GM12878 (cell line): ENCODE results near the gene RERE. TPM values are rescaled to one million over a fixed set of nuclear protein-coding genes. Genes with fewer than 3 reads are reported as not detected.

Experiments
- ATAC-seq: fragments of 200-7000 bp; cut with Tn5 transposase; 3 replicates; pipeline ENCODE4 v1.9.1; 2020; ENCODE audit warnings: mild to moderate bottlenecking, moderate library complexity
- BruUV-seq: library from RNA; stranded (reverse); fragments of 400-500 nt; replicated peaks from 2 replicates; lab custom pipeline; 2021; lab: Mats Ljungman, UMichigan
- CTCF ChIA-PET: fragments of 300-600 bp; sonication (Branson Sonifier 250); formaldehyde crosslinking; extraction: SDS; loops from one replicate; lab custom pipeline; 2021; ENCODE audit warnings: inconsistent platforms; lab: Yijun Ruan, JAX
- POLR2A ChIA-PET: fragments of 350-600 bp; formaldehyde crosslinking; extraction: SDS; loops from one replicate; lab custom pipeline; 2021; ENCODE audit warnings: inconsistent platforms; lab: Charles Lee
- RAD21 ChIA-PET: fragments of 300-600 bp; sonication (Branson Sonifier 250); formaldehyde crosslinking; loops from one replicate; lab custom pipeline; 2023; ENCODE audit warnings: antibody characterized with exemption; ENCODE audit not compliant: unreplicated experiment; lab: Charles Lee
- SMC1A ChIA-PET: fragments of 300-600 bp; sonication (Branson Sonifier 250); formaldehyde crosslinking; loops from one replicate; lab custom pipeline; 2023; ENCODE audit not compliant: unreplicated experiment, uncharacterized antibody; lab: Charles Lee
- DNase-seq: peaks from one replicate; pipeline ENCODE4 v3.0.0-alpha.2; 2011; ENCODE audit warnings: low read depth, low spot score
- FAIRE-seq: peaks from 3 replicates; lab custom pipeline; 2011; peaks lifted over from hg19 to GRCh38; lab: Jason Lieb, UNC
- H2AFZ ChIP-seq: 2 replicates; pipeline ENCODE4 v1.6.0; 2011; ENCODE audit warnings: low read depth, low read length, control low read depth; ENCODE audit not compliant: control insufficient read depth
- H3K27ac ChIP-seq: 2 replicates; pipeline ENCODE4 v1.5.1; 2011; ENCODE audit warnings: control low read depth; ENCODE audit not compliant: control insufficient read depth, insufficient read depth
- H3K27me3 ChIP-seq, 2 experiments: replicated peaks in 1 of 2; 2 replicates each; pipeline versions ENCODE4 v1.6.0 to v1.6.1; 2011; ENCODE audit warnings: low read length in 1 of 2; ENCODE audit not compliant: control insufficient read depth in 2 of 2, insufficient read depth in 2 of 2
- H3K36me3 ChIP-seq, 2 experiments: 2 replicates each; pipeline ENCODE4 v1.5.1; 2011; ENCODE audit warnings: low read length in 1 of 2; ENCODE audit not compliant: control insufficient read depth in 2 of 2, insufficient read depth in 2 of 2
- H3K4me1 ChIP-seq: 2 replicates; pipeline ENCODE4 v1.6.1; 2011; ENCODE audit warnings: mild to moderate bottlenecking, low read length, moderate library complexity, mixed read lengths; ENCODE audit not compliant: control insufficient read depth, insufficient read depth
- H3K4me2 ChIP-seq: 2 replicates; pipeline ENCODE4 v1.6.0; 2011; ENCODE audit warnings: control low read depth; ENCODE audit not compliant: control insufficient read depth, insufficient read depth
- H3K4me3 ChIP-seq: fragments of 200-600 bp; sonication (generic); 2 replicates; pipeline ENCODE4 v1.5.1; 2016
- H3K79me2 ChIP-seq: 2 replicates; pipeline ENCODE4 v1.6.0; 2011; ENCODE audit warnings: low read length; ENCODE audit not compliant: control insufficient read depth, insufficient read depth
- H3K9ac ChIP-seq: 2 replicates; pipeline ENCODE4 v1.8.0; 2011; ENCODE audit warnings: low read length, control low read depth, mixed read lengths; ENCODE audit not compliant: control insufficient read depth, insufficient read depth
- H3K9me3 ChIP-seq: replicated peaks from 3 replicates; pipeline ENCODE4 v1.5.1; 2011; ENCODE audit warnings: mild to moderate bottlenecking, low read length; ENCODE audit not compliant: control insufficient read depth, insufficient read depth
- H4K20me1 ChIP-seq: 2 replicates; pipeline ENCODE4 v1.6.0; 2011; ENCODE audit not compliant: control insufficient read depth, insufficient read depth
- BRCA1 ChIP-seq: IDR thresholded peaks from 2 replicates; pipeline ENCODE4 v1.6.1; 2011; ENCODE audit warnings: low read depth, low read length, improper control_type of control experiment
- GATAD2B ChIP-seq: fragments of 450-650 bp; conservative IDR thresholded peaks from 2 replicates; pipeline ENCODE4 v1.6.1; 2017; ENCODE audit warnings: low read depth, mild to moderate bottlenecking, moderate library complexity
- IKZF1 ChIP-seq: fragments of 450-650 bp; conservative IDR thresholded peaks from 2 replicates; pipeline ENCODE4 v1.6.1; 2017; ENCODE audit warnings: antibody characterized with exemption, mild to moderate bottlenecking
- IKZF2 ChIP-seq, 2 experiments: fragments of 450-650 bp; IDR thresholded peaks; 2 replicates each; pipeline ENCODE4 v1.6.1; 2017; ENCODE audit warnings: mild to moderate bottlenecking in 2 of 2, moderate library complexity in 2 of 2
- MTA2 ChIP-seq: fragments of 450-650 bp; IDR thresholded peaks from 2 replicates; pipeline ENCODE4 v1.6.1; 2016; ENCODE audit warnings: low read depth, mild to moderate bottlenecking, moderate library complexity
- NFIC ChIP-seq: IDR thresholded peaks from 2 replicates; pipeline ENCODE4 v1.6.1; 2012; ENCODE audit warnings: low read depth, mild to moderate bottlenecking, inconsistent platforms, low read length, moderate library complexity
- RELB ChIP-seq: fragments of 450-650 bp; IDR thresholded peaks from 2 replicates; pipeline ENCODE4 v1.6.1; 2017; ENCODE audit warnings: low read depth, mild to moderate bottlenecking, moderate library complexity
- RUNX3 ChIP-seq: IDR thresholded peaks from 2 replicates; pipeline ENCODE4 v1.6.1; 2012; ENCODE audit warnings: low read length, inconsistent platforms
- SPI1 ChIP-seq: IDR thresholded peaks from 2 replicates; pipeline ENCODE4 v1.6.1; 2011; ENCODE audit warnings: low read depth, mild to moderate bottlenecking, low read length, moderate library complexity, borderline replicate concordance; ENCODE audit not compliant: insufficient read depth
- ZBTB4 ChIP-seq: fragments of 450-650 bp; formaldehyde crosslinking; IDR thresholded peaks from 2 replicates; pipeline ENCODE4 v1.4.0; 2022; ENCODE audit warnings: mild to moderate bottlenecking, moderate library complexity
- WGBS: methylation state at CpG from one replicate; pipeline ENCODE4 v1.1.6; 2016; ENCODE audit warnings: low lambda C conversion rate; ENCODE audit not compliant: insufficient replicate concordance, insufficient coverage; ENCODE audit errors: missing lambda C conversion rate; 5-methylcytosine and 5-hydroxymethylcytosine counted together
- in situ Hi-C: fragments of 300-500 bp; cut with MboI; formaldehyde crosslinking; loops from 9 replicates; pipeline ENCODE4 v1.14.3; 2018; ENCODE audit warnings: mixed read lengths
- intact Hi-C: fragments of 100-400 bp; cut with micrococcal nuclease; formaldehyde crosslinking; loops from one replicate; pipeline ENCODE4 v1.14.2; 2022; ENCODE audit not compliant: unreplicated experiment
- polyA plus RNA-seq, 11 experiments: library from polyadenylated mRNA; depleted of rRNA in 4 of 11; unstranded in 6 of 11; stranded (reverse) in 5 of 11; fragments of >200 nt; fragmentation: Nextera tagmentation in 4 of 11; fragmentation: Illumina TruSeq in 1 of 11; extraction: Ambion mirVana in 4 of 11; extraction: Trizol in 1 of 11; gene quantifications; 1 replicate in 1 of 11; 2 replicates in 10 of 11; pipeline versions ENCODE4 v1.2.1 to v1.2.3, GENCODE V29; 2011 to 2016; ENCODE audit warnings: inconsistent platforms in 2 of 11, missing spikeins in 2 of 11, low read depth in 1 of 11
- total RNA-seq, 4 experiments: library from RNA; depleted of rRNA in 3 of 4; stranded (reverse); fragments of >200 nt in 3 of 4; fragmentation: Illumina TruSeq in 1 of 4; extraction: Trizol in 1 of 4; gene quantifications; 2 replicates each; pipeline versions ENCODE4 v1.2.1 to v1.2.3, GENCODE V29; 2013 to 2021
- TF ChIP-seq, protein P1 (sequence below): IDR thresholded peaks from 2 replicates; pipeline ENCODE4 v1.6.1; 2012; ENCODE audit warnings: low read length, inconsistent platforms
- TF ChIP-seq, protein P2 (sequence below): fragments of 450-650 bp; IDR thresholded peaks from 2 replicates; pipeline ENCODE4 v1.6.1; 2016; ENCODE audit warnings: mild to moderate bottlenecking

RERE gene
- total and polyA plus RNA-seq, 10 of the 15 experiments (the other 5 are each of a cell fraction or from before 2014, with no cell fraction given), result 5.2 to 60.5 (median 20.2) TPM

DNA sequence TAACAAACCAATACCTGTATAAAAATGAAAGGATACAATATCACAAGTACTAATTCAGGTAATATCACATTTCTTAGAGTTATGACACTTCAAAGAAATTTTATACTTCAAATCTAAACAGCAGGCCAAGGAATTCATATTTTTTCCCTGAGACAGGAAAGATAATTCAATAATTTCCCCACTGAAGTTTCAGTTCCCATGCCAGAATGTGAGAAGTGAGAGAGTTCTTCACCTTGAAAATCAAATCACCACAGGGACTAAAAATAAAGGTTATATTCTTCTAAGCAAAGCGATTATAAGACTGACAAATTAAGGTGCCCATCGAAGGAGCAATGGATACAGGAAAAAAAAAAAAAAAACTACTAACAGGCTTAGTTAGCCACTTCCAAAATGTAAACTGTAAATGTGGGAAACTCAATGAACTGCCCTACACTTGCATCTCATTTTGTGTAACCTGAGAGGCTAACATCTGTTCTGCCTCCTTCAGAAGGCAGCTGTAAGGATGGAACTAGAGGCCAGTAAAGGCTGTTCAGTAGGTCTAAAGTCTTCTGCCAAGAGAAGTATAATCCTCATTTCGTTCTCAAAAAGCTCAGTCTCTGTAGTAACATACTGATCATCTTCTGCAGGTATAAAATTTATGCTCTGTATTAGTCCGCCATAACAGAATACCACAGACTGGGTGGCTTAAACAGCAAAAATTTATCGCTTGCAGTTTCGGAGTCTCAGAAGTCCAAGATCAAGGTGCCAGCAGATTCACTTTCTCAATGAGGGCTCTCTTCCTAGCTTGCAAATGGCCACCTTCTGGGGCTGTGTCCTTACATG is 127.8 kb downstream of the RERE start:
- ATAC-seq, result peak; percentile 57
- no peak overlapping the region for H2AFZ ChIP-seq
- intact Hi-C loops, result no loop called here
- no peak for DNase-seq
- peaks cover 23% of the 10 kb centered on the region for H3K4me1 ChIP-seq
- H3K4me3 ChIP-seq, result no peak overlapping the region
- H3K9me3 ChIP-seq, result peaks cover 2% of the 10 kb centered on the region; the same call in 1 of the 3 replicates
- in situ Hi-C loops, result no loop called here
- 65% methylated on average over 6 of the region's 6 CpGs for WGBS
- SMC1A ChIA-PET, result interaction anchor here (0.7 to 12.1 kb wide), 23 partner anchors 8 to 164 kb away, joined by 3 to 154 read pairs (median 4); no protein-coding TSS in a partner anchor
- BruUV-seq, result no TSS peak
- no peaks in the 10 kb centered on the region for H3K36me3 ChIP-seq
- peak overlapping the region; percentile 33 for H3K4me2 ChIP-seq
- peak overlapping the region; percentile 50 for H3K27ac ChIP-seq
- CTCF ChIA-PET, result interaction anchor here (1.0 to 9.0 kb wide), 12 partner anchors 9 to 185 kb away, joined by 3 to 89 read pairs (median 6); no protein-coding TSS in a partner anchor
- H3K79me2 ChIP-seq, result peaks cover 67% of the 10 kb centered on the region
- POLR2A ChIA-PET, result interaction anchor here (0.5 to 2.5 kb wide), 9 partner anchors 10 to 168 kb away, joined by 3 to 17 read pairs (median 4); no protein-coding TSS in a partner anchor
- no peaks in the 10 kb centered on the region for H4K20me1 ChIP-seq
- RAD21 ChIA-PET, result interaction anchor here (0.5 to 3.0 kb wide), 16 partner anchors 8 to 386 kb away, joined by 3 to 27 read pairs (median 3); no protein-coding TSS in a partner anchor
- H3K27me3 ChIP-seq, result no peaks in the 10 kb centered on the region
- no peak for FAIRE-seq
- H3K9ac ChIP-seq, result no peak overlapping the region
- TF ChIP-seq, protein P1, sequence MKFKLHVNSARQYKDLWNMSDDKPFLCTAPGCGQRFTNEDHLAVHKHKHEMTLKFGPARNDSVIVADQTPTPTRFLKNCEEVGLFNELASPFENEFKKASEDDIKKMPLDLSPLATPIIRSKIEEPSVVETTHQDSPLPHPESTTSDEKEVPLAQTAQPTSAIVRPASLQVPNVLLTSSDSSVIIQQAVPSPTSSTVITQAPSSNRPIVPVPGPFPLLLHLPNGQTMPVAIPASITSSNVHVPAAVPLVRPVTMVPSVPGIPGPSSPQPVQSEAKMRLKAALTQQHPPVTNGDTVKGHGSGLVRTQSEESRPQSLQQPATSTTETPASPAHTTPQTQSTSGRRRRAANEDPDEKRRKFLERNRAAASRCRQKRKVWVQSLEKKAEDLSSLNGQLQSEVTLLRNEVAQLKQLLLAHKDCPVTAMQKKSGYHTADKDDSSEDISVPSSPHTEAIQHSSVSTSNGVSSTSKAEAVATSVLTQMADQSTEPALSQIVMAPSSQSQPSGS, result peak; percentile 63
- TF ChIP-seq, protein P2, sequence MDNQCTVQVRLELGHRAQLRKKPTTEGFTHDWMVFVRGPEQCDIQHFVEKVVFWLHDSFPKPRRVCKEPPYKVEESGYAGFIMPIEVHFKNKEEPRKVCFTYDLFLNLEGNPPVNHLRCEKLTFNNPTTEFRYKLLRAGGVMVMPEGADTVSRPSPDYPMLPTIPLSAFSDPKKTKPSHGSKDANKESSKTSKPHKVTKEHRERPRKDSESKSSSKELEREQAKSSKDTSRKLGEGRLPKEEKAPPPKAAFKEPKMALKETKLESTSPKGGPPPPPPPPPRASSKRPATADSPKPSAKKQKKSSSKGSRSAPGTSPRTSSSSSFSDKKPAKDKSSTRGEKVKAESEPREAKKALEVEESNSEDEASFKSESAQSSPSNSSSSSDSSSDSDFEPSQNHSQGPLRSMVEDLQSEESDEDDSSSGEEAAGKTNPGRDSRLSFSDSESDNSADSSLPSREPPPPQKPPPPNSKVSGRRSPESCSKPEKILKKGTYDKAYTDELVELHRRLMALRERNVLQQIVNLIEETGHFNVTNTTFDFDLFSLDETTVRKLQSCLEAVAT, result 0 out of 2 replicates have a peak, but pooled peaks have one; percentile 34
- peak; percentile 31; the same call in 1 of the 2 replicates for TF ChIP-seq RUNX3
- no peak for TF ChIP-seq BRCA1
- TF ChIP-seq ZBTB4, result no peak
- TF ChIP-seq IKZF1, result peak; percentile 43; the same call in 1 of the 2 replicates
- TF ChIP-seq IKZF2 (IDR thresholded peaks at IDR 0.05), result peak; percentile 72 to 76
- peak; percentile 51; the same call in 1 of the 2 replicates for TF ChIP-seq RELB
- TF ChIP-seq MTA2, result 0 out of 2 replicates have a peak, but pooled peaks have one; percentile 40
- peak; percentile 62; the same call in 1 of the 2 replicates for TF ChIP-seq NFIC
- TF ChIP-seq SPI1, result peak; percentile 83
- TF ChIP-seq GATAD2B, result no peak
